Measurements from ENCODE around the gene PRRT4.

PRRT4 gene

DNA sequence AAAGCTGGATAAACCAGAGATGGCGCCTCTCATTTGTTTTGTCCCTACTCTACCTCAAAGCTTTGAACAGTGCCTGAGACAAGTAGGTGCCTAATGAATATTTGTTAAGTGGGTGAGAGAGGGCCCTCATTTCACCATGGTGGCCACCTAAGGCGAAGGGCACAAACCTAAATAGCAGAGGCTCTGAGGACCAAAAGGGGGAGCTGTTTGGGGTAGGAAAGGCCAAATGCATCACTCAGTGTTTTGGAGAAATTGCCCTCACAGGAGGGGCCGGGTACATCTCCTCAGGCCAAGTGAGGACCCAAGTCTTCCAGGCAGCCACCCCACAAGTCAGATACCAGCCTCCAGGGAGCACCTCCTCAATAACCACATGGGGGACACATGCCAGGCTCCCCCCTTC, 34.3 kb upstream of the PRRT4 start:
- in situ Hi-C loops (cut with MboI; ENCODE audit: low sequenced_read_pairs): no loop called here

DNA sequence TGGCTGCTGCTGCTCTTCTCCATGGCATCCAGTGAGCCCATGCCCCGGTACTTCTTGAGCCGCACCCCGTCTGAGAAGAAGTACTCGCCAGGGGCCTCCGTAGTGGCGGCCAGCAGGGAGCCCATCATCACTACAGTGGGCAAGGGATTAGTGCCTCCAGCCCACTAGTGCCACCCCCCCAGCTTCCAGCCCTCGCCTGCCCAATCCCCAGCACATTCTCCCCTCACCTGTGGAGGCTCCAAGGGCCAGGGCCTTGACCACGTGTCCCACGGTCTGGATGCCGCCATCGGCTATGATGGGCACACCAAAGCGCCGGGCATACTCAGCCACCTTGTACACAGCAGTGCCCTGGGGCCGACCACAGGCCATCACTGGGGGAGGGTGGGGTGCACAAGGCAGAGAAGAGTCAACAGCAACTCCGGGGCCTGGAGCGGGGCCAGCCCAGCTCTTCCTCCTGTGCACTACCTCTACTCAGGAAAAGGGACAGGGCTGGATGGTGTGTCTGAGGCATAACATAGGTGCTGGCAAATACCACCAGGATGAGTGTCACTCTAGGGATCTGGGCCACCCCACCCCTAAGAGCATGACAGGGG, 33.5 kb upstream of the PRRT4 start:
- in situ Hi-C loops (cut with MboI; ENCODE audit: low sequenced_read_pairs): no loop called here

DNA sequence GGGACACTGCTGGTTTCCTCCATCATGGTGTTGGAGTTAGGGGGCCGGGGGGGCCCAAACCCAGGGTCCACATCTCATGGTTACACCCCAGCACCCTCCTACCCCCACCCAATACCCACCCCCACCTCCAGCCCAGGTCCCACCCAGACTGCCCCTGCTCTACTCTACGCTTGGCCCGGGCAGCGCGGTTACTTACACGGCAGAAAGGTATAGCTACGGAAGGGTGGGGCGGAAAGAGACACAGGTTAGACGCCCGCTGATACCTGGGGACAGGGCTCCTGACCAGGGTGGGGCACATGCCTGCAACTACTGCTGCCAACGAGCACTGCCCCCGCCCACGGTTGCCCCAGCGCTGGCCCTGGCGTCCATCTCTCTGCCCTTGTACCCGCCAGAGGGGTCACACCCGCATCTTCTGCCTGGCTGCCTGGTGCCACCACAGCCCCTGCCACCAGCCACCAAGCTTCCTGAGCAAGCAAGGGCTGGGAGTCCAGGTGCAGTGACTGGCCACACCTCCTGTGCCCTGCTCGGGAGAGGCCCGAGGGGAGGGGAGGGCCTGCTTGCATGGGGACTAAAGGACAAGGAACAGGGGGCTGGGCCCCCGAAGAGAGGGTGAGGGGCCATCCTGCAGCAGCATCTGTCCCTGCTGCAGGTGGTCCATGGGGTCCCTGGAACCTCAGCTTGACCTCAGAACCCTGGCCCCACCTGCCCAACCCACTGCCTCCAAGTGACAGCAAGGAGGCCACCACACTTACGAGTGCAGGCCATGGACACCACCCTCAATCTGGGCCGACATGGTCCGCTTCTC, 32.2 kb upstream of the PRRT4 start:
- in situ Hi-C loops (cut with MboI; ENCODE audit: low sequenced_read_pairs): no loop called here

DNA sequence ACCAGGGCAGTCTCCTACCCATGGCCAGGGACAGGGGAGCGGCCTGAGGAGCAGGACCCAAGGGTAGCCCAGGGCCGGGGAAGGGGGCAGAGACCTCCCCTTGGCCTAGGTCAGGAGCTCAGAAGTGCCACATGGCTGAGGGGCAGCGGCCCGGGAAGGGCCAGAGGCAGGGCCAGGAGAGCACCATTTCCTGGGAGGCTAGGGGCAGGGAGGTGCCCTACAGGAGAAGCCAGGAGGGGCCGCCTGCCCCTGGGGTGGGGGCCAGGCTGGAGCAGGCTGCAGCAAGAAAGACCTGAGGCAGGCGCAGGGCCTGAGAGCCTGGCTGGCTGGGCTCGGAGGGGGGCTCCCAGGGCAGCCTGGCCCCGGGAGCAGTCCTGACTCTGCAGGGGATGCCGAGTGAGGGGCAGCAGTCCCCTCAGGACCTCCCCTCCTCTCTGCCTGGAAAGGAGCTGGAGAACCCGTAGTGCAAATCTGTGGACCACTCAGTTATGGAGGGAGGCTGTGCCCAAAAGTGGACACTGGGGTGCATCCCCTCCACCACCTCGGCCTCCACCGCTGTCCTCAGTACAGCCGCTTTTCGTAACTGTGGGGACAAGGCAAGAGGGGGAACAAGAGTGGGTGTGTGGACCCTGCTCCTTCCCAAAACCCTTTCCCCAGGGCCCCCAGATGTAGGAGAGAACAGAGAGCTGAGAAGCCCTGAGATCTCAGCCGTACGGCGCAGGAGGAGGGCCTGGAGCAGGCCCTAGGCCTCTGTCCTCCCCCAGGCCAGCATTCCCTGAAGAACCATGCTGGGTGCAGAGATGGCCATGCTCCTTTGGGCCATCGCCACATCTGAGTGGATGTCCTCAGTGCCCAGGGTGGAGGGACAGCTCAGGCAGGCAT, 31.2 kb upstream of the PRRT4 start:
- in situ Hi-C loops (cut with MboI; ENCODE audit: low sequenced_read_pairs): no loop called here

DNA sequence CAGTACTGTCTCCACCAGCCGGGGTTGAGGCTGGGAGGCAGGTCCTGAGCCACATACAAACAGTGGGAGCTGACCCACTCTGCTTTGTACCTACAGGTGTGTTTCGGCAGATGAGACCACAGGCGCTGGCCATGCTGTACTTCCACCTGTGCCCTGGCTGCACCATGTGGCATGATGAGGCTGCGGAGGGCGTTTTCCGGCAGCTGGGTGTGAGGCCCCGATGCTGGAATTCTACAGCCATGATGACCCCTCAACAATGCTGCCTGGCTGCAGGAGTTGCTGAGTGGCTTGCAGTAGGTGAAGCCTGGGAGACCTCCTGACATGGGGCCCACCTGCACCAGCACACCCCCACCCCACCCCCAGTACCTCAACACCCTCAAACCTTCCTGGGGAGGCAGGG, 30.3 kb upstream of the PRRT4 start:
- in situ Hi-C loops (cut with MboI; ENCODE audit: low sequenced_read_pairs): no loop called here

DNA sequence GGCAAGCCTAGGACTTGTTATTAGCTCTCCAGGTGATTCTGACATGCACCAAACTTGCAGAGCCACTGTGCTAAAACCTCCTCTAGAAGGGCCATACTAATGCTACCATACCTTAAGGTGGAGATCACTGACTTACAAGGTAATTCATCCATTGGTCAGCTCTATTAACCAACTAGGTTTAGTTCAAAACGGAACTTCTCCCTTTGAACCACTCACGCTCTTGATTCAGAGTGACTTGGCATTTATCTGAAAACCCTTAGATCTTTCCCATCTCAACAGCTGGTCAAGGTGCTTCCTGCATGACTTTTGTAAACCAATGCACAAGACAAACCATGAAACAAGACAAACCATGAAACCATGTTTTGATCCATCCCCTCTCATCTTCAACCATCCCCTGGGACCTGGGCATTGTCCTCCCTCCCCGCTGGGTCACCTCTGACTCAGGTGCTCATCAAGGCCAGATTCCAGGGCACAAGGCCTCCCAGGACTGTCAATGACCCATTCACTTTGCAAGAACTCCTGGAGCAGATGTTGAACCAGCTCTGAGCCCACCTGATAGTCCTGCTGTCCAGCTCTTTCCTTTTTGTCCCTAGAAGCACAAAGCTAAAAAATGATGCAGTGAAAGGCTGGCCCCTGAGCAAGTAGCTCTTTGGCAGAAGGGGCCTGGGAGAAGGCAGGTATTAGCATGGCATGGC, 29.5 kb upstream of the PRRT4 start:
- in situ Hi-C loops (cut with MboI; ENCODE audit: low sequenced_read_pairs): no loop called here

DNA sequence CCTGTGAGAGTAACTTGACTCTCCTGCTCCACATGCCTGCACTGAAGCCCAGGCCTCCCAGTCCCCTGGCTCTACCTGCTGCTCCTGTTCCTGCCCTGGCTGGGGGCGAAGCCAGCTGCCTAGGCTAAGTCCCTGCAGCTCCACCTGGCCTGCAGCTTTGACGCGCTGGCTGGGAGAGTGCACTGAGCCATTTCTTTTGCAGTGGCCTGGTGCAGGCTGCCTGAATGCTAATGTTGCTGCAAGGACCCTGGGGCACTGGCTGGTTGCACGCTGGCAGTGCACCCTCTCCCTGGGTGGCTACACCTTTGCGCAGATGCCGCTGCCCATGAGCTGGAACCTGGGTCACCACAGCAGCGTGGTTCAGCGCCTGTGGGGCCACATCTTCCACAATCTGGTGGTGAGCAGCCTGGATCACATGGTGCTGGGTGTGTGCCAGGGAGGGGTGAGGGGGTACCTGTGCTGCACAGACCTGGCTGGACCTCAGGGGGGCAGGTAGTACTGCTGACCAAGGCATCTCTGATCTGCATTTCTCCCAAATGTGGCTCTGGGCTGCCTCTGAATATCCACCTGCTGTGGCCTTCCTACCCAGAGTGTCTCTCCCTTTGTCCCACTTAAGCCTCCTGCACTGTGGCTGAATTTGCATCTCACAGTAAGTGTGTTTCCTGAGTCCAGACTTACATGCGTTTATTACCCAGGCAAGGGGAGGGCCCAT, 28.3 kb upstream of the PRRT4 start:
- in situ Hi-C loops (cut with MboI; ENCODE audit: low sequenced_read_pairs): no loop called here

DNA sequence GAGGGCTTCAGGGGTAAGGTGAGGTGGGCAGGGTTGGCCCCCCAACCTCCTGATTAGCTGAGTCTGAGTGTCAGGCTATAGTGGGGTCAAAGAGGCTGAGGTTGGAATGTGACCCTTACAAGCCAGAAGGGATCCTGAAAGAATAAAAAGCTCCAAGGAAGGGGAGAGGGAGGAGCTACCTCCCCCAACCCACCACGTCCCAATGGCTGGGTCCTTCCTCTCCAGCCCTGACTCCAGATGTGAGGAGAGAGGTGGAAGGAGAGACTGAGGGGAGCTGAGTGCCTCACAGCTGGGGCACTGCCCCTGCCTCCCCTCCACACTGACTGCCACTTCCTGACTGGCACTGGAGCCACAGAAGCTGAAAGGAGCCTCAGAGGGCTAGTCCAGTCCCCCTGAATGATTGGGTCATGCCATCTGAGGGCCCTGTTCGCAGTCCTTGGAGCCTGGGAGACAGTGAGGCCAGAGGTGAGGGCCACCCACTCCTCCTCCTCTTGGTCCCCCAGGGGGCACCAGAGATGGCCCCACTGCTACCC, 27.7 kb upstream of the PRRT4 start:
- in situ Hi-C loops (cut with MboI; ENCODE audit: low sequenced_read_pairs): no loop called here

DNA sequence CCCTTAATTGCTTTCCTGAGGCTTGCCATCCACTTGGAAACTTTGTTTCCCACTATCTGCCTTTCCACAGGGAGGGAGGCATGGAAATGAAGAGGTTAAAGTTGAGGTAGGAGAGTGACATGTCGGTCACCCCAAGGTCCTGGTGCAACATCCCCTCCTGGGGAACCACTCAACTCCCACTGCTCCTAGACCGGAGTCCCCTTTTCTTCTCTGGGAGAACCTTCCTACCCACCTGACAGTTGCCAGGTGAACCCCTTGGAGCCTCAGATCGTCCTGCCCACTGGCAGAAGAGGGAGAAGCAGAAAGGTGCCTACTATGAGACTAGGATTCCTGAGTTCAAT, 26.6 kb upstream of the PRRT4 start:
- in situ Hi-C loops (cut with MboI; ENCODE audit: low sequenced_read_pairs): no loop called here

DNA sequence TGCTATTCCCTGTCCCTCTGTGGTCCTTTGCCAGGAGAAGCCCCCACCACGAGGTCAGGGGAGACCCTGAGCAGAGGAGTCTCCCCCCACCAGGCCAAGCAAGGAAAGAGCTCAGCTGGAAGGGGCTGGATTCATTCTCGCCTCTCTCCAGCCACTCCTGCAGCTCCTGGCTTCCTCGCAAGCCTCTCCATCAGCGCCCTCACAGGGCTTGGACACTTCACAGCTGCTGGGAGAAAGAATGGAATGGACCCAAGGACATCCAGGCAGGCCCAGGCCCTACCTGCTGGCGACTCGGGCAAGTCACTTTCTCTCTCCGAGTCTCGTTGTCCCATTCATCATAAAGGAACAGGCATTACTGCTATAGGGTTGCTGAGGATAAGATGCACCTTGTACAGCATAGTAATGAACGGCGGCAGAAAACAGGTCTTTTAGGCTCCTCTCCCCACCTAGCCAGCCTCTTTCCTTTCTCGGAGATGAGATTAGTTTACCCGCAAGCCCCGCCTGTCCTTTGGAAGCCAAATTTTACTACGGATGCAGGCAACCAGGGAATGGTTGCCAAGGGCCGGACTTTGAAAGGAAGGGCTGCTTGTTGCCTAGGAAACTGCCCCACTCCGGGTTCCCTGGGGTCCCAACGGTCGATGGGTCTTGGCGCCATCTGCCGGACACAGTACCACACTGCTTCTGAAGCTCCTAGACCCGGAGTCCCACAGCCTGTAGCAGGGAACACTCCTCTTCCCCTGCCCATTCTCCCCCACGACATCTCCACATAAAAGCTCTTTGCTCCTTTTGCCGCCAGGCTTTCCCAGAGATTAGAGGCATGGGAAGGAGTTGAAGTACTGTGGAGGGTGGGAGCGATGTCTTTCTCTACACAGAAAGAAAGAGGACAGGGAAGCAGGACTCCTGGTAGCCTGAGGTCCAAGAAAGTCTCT, 26.0 kb upstream of the PRRT4 start:
- in situ Hi-C loops (cut with MboI; ENCODE audit: low sequenced_read_pairs): no loop called here

DNA sequence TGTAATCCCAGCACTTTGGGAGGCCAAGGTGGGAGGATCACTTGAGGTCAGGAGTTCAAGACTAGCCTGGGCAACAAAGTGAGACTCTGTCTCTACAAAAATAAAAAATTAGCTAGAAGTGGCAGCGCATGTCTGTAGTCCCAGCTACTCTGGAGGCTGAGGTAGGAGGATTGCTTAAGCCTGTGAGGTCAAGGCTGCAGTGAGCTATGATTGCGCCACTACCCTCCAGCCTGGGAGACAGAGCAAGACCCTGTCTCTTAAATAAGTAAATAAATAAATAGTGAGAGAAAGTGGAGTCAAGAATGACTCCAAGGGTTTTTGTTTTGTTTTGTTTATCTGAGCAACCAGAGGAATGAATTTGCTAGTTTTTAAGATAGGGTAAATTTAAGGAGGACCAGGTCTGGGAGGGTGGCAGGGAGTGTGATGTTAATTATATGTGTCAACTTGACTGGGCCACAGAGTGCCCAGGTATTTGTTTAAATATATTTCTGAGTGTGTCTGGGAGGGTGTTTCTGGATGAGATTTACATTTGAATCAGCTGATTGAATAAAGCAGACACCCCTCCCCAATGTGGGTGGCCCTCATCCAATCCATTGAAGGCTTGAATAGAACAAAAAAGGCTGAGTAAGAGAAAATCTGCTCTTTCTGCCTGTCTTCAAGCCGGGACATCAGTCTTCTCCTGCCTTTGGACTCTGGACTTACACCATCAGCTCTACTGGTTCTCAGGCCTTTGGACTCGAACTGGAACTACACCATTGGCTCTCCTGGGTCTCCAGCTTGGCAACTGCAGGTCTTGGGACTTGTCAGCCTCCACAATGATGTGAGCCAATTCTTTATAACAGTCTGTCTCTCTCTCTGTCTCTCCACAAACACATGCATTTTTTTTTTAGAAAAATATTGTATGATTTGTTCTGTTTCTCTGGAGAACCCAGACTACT, 24.8 kb upstream of the PRRT4 start:
- in situ Hi-C loops (cut with MboI; ENCODE audit: low sequenced_read_pairs): no loop called here

DNA sequence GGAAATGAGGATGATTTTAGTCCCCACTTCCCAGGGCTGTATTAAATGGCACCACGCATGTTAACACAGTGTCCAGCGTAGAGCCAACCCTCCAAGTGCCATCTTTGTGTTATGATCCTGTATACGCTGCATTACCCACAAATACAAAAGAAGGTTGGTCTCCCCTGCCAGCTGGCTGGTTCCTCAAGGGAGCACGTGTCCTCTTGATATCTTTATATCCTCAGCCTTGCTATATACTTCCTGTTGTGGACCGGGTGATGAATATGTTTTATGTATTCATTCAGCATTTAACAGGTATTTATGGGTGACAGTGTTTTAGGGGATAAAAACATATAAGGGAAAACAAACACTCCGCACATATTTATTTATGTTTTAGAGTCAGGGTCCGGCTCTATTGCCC, 23.2 kb upstream of the PRRT4 start:
- in situ Hi-C loops (cut with MboI; ENCODE audit: low sequenced_read_pairs): loop anchor here (5.0 kb wide), 1 partner anchor 37 kb away; no protein-coding TSS in a partner anchor

DNA sequence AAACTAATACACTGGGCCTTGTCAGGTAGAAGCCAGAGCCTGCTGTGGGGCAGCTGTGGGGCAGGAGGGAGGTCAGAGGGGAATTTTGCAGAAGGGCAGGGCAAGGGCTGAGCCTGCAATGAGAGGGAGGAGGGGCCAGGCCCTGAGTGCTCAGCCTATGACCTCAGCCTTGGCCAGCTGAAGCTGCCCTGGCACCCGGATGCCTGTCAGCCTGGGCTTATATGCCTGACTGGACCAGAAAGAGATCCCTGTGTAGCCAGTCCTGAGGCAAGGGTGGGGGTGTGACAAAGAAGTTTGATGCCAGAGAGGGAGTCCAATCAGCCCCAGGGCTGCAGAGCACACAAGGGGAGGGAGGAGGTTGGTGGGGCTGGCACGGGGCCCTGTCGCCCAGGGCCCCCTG, 22.3 kb upstream of the PRRT4 start:
- in situ Hi-C loops (cut with MboI; ENCODE audit: low sequenced_read_pairs): loop anchor here (5.0 kb wide), 1 partner anchor 36 kb away; no protein-coding TSS in a partner anchor

DNA sequence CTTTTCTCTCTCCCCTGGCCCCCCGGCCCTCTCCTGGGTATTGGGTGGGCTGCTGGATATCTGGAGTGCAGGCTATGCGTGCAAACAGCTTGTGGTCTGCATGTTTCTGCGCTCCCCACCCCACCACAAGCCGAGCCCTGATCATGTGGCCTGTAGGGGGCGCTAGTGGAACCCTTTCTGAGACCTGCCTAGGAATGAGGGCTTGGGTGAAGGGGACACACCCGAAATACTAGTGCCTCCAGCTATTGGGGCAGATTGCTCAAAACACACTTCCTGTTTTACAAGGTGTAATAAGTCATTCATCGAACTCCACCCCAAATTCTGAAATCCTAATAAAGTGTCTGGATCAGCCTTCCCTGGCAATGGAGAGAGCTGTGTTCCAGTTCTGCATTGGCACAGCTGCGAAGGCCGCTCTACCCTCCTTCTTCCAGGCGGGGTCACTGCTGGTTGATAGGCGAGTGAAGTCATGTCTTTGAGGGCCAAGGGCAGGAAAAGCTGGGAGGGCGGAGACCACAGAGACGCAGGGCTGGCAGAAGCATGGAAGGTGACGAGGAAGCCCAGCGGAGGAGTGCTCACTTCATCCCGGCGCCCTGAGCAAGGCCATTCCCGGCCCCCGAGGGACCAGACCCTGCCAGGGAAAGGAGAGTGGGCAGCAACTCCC, 19.8 kb upstream of the PRRT4 start:
- in situ Hi-C loops (cut with MboI; ENCODE audit: low sequenced_read_pairs): loop anchor here (5.0 kb wide), 1 partner anchor 34 kb away; no protein-coding TSS in a partner anchor

DNA sequence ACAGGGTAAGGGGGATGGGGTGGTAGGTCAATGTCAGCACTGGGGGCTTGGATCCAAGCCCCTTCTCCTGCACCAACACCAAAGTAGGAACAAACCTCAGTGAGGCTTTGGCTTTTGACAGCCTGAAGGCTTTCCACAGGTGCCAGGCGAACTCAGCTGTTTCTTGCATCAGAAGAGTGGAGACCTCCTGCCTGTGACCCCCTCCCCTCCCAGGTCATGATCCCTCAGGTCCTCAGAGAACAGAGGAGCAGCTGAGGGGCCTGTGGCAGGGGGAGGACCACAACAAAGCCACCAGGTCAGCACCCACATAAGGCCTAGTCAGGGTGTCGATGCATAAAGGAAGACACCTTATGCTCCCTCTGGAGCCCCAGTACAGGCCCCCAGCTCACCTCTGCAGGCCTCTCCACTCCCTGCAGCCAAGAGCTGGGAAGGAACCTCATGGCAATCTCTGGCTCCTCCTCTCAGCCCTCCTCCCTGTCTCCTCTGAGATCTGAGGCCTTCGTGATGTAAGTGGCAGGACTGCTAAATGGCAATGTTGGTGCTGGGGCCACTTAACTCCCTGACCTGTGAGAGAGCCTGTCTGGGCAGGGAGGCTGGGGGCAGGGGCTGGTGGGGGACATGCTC, 19.1 kb upstream of the PRRT4 start:
- in situ Hi-C loops (cut with MboI; ENCODE audit: low sequenced_read_pairs): loop anchor here (5.0 kb wide), 1 partner anchor 33 kb away; no protein-coding TSS in a partner anchor

DNA sequence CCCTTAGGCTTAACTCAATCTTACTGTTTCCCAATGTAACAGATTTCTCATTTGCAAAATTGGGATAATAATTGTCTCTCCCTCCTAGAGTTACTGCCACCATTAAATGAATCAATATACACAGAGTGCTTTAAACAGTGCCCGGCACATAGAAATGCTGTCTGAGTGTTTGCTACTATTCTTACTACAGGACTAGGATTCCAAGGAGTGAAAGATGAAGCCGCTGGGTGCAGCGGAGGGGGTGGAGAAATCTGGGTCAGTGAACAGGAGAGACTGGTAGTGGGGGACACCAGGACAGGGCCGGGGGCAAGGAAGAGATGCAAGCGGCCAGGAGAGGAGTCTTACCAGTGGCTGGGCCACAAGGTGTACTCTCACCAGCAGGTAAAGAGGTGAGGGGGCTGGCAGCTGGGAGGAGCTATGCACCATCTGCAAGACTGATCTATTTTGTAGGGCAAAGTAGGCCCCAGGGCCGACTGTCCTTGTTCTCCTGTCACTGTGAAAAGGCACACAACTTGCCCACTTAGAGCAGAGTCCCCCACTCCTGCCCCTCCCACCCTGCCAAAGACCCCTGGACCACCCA, 18.5 kb upstream of the PRRT4 start:
- in situ Hi-C loops (cut with MboI; ENCODE audit: low sequenced_read_pairs): loop anchor here (5.0 kb wide), 1 partner anchor 33 kb away; no protein-coding TSS in a partner anchor

DNA sequence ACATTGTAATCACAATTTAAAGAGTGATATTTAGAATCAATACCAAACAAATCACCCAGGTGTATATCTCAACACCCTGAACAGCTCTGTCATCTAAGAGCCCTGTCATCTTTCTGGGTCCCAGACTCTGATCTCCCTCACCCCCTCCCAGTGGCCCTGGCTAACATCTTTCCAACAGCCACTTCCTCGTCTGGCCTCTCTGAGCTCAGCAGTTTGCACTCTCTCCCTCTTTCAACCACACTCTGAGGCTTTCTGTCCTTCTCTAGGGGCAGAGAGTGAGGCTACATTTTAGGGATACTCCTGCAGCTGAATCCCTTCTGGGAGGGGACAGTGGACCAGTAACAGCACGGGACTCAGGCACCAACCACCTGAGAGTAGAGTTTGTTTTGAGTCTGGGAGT, 17.1 kb upstream of the PRRT4 start:
- in situ Hi-C loops (cut with MboI; ENCODE audit: low sequenced_read_pairs): no loop called here

All from HL-60/S4 (cell line).